HG03103 (cell line): ENCODE data around the gene ABCB4.

ENCODE experiments used
- ATAC-seq: cut with Tn5 transposase; IDR thresholded peaks from one replicate; pipeline ENCODE4 v1.9.1; 2021; ENCODE audit warnings: low read depth; ENCODE audit not compliant: unreplicated experiment

Gene ABCB4

DNA sequence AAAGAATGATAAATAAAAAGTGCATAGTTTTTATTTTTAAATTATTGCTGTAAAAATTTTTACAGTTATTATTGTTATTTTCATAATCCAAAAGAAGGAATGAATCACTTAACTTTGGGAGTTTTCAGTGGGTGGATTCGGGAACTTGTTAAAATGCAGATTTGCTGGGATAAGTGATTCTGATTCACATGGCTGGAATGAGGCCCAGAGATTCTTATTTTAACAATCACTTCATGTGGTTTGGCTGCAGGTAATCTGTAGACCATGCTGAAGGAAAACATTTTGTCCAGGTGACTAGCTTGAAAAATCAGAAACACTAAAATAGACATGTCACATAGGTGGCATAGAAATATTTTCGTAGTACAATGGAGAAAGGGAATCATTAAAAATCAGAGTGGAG, 116.1 kb downstream of the ABCB4 start:
- no peak for ATAC-seq

DNA sequence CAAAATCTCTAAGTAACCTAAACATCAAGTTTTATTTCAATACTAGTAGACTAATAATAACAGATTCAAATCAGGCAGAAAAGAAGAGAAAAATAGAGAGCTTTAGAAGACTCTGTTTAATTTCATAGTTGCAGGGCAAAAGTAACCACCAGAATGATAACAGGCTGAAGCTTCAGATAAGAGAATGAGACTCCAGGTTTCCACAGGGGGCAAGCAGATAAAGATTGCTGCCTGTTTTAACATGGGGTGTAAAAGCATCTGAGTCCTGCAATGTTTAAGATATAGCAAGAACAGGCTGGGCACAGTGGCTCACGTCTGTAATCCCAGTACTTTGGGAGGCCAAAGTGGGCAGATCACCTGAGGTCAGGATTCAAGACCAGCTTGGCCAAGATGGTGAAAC, 119.0 kb downstream of the ABCB4 start:
- ATAC-seq = no peak

DNA sequence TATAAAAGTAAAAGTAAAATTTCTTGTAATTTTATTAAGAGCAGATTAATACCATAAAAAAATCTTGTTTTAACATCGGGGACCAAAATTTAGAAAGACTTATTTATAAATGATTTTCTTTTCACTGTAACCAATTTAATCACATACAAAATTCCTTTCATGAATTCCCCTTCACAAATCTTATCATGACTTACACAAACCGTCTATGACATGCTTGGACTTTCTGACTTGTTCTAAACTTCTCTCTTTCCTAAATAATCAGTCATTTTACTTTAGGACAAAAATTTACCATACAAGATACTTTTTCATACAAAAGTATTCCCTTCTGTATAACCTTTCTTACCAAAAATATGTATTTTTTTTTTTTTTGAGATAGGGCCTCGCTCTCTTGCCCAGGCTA, 120.7 kb downstream of the ABCB4 start:
- no peak for ATAC-seq
